HepG2 (cell line): ENCODE results near the gene PIGL. TPM values are rescaled to one million over a fixed set of nuclear protein-coding genes. Genes with fewer than 3 reads are reported as not detected.

ENCODE experiments used
- ATAC-seq: fragments of 200-7000 bp; cut with Tn5 transposase; 3 replicates; pipeline ENCODE4 v1.9.1; 2020; ENCODE audit warnings: mild to moderate bottlenecking, moderate library complexity
- BruUV-seq: library from RNA; stranded (reverse); fragments of 400-500 nt; replicated peaks from 2 replicates; lab custom pipeline; 2021; lab: Mats Ljungman, UMichigan
- CTCF ChIA-PET: fragments of 300-600 bp; formaldehyde crosslinking; extraction: SDS; loops from one replicate; lab custom pipeline; 2021; ENCODE audit warnings: low total read pairs, inconsistent platforms, low intra/inter-chr PET ratio; lab: Yijun Ruan, JAX
- POLR2A ChIA-PET: fragments of 350-600 bp; sonication (Branson Sonifier 250); formaldehyde crosslinking; loops from one replicate; lab custom pipeline; 2020; ENCODE audit warnings: antibody characterized with exemption, inconsistent platforms; lab: Yijun Ruan, JAX
- DNase-seq: peaks from one replicate; pipeline ENCODE4 v3.0.0-alpha.2; 2015; ENCODE audit warnings: low spot score
- FAIRE-seq: peaks from 3 replicates; lab custom pipeline; 2011; peaks lifted over from hg19 to GRCh38; lab: Jason Lieb, UNC
- H2AFZ ChIP-seq: one replicate; pipeline ENCODE4 v1.6.1; 2011; ENCODE audit warnings: low read length, inconsistent platforms
- H3K27ac ChIP-seq: fragments of 300-600 bp; 3 replicates; pipeline ENCODE4 v1.8.0; 2011; ENCODE audit warnings: mixed run types, mild to moderate bottlenecking, mixed read lengths, low read length, inconsistent platforms; ENCODE audit not compliant: insufficient read depth; ENCODE audit errors: extremely low read length
- H3K27me3 ChIP-seq, 2 experiments: fragments of 200-600 bp in 1 of 2; 2 replicates in 1 of 2; 3 replicates in 1 of 2; pipeline versions ENCODE4 v1.6.0 to v1.8.0; 2011; ENCODE audit warnings: low read length in 2 of 2, mild to moderate bottlenecking in 2 of 2, moderate library complexity in 2 of 2, inconsistent platforms in 1 of 2; ENCODE audit not compliant: insufficient read depth in 2 of 2, control insufficient read depth in 1 of 2
- H3K36me3 ChIP-seq, 2 experiments: fragments of 200-600 bp in 1 of 2; replicated peaks in 1 of 2; 2 replicates in 1 of 2; 3 replicates in 1 of 2; pipeline versions ENCODE4 v1.5.1 to v1.8.0; 2011; ENCODE audit warnings: low read length in 2 of 2, inconsistent platforms in 1 of 2; ENCODE audit not compliant: insufficient read depth in 2 of 2, control insufficient read depth in 1 of 2
- H3K4me1 ChIP-seq: 2 replicates; pipeline ENCODE4 v1.5.1; 2012; ENCODE audit warnings: low read length, inconsistent platforms; ENCODE audit not compliant: insufficient read depth
- H3K4me2 ChIP-seq: 2 replicates; pipeline ENCODE4 v1.6.0; 2011; ENCODE audit warnings: low read depth, low read length, inconsistent platforms
- H3K4me3 ChIP-seq, 3 experiments: fragments of 200-600 bp in 1 of 3; sonication (generic), shearing (Covaris generic) in 1 of 3; replicated peaks in 1 of 3; 2 replicates each; pipeline ENCODE4 v1.5.1; 2011 to 2016; ENCODE audit warnings: low read length in 3 of 3, inconsistent platforms in 2 of 3, low read depth in 2 of 3, mild to moderate bottlenecking in 2 of 3, control low read depth in 1 of 3, mixed read lengths in 1 of 3; ENCODE audit not compliant: insufficient read depth in 1 of 3
- H3K79me2 ChIP-seq: one replicate; pipeline ENCODE4 v1.6.1; 2011; ENCODE audit warnings: low read length, inconsistent platforms; ENCODE audit not compliant: insufficient read depth
- H3K9ac ChIP-seq: 2 replicates; pipeline ENCODE4 v1.6.0; 2011; ENCODE audit warnings: mild to moderate bottlenecking, low read depth, low read length, inconsistent platforms; ENCODE audit not compliant: insufficient read depth
- H3K9me3 ChIP-seq: 2 replicates; pipeline ENCODE4 v1.5.1; 2012; ENCODE audit warnings: mild to moderate bottlenecking, low read length
- H4K20me1 ChIP-seq: 2 replicates; pipeline ENCODE4 v1.6.0; 2011; ENCODE audit warnings: inconsistent platforms, mild to moderate bottlenecking, low read length, moderate library complexity; ENCODE audit not compliant: insufficient read depth
- ATF3 ChIP-seq: sonication (generic); formaldehyde crosslinking; IDR thresholded peaks from 2 replicates; pipeline ENCODE4 v1.4.0; 2020; ENCODE audit warnings: missing genetic modification reagents
- FOXP1 ChIP-seq, 2 experiments: fragments of 450-650 bp in 1 of 2; IDR thresholded peaks; 2 replicates each; pipeline ENCODE4 v1.6.1; 2017 to 2018; ENCODE audit warnings: antibody characterized with exemption in 1 of 2
- HDAC2 ChIP-seq: sonication (generic); formaldehyde crosslinking; IDR thresholded peaks from 2 replicates; pipeline ENCODE4 v1.4.0; 2020; ENCODE audit warnings: missing genetic modification reagents
- IKZF1 ChIP-seq: fragments of 450-650 bp; IDR thresholded peaks from 2 replicates; pipeline ENCODE4 v1.7.1; 2016
- ISL2 ChIP-seq: sonication (generic); formaldehyde crosslinking; IDR thresholded peaks from 2 replicates; pipeline ENCODE4 v1.5.0; 2020; ENCODE audit warnings: missing genetic modification reagents
- MAX ChIP-seq: IDR thresholded peaks from 2 replicates; pipeline ENCODE4 v1.6.1; 2012; ENCODE audit warnings: inconsistent platforms
- MAZ ChIP-seq, 2 experiments: sonication (generic) in 1 of 2; formaldehyde crosslinking in 1 of 2; IDR thresholded peaks; 2 replicates each; pipeline versions ENCODE4 v1.5.0 to v1.6.1; 2012 to 2020; ENCODE audit warnings: low read depth in 2 of 2, mild to moderate bottlenecking in 2 of 2, borderline replicate concordance in 1 of 2, improper control_type of control experiment in 1 of 2, low read length in 1 of 2, missing genetic modification reagents in 1 of 2, moderate library complexity in 1 of 2
- MXD3 ChIP-seq: IDR thresholded peaks from 2 replicates; pipeline ENCODE4 v1.6.1; 2016; ENCODE audit warnings: mild to moderate bottlenecking, missing biosample characterization, missing genetic modification reagents
- MYPOP ChIP-seq: sonication (generic); formaldehyde crosslinking; IDR thresholded peaks from 2 replicates; pipeline ENCODE4 v1.8.1; 2023; ENCODE audit warnings: mild to moderate bottlenecking, moderate library complexity, missing genetic modification reagents
- NFE2L1 ChIP-seq: sonication (generic); formaldehyde crosslinking; IDR thresholded peaks from 2 replicates; pipeline ENCODE4 v1.4.0; 2020; ENCODE audit warnings: missing genetic modification reagents, mild to moderate bottlenecking, borderline replicate concordance
- PAXIP1 ChIP-seq: sonication (generic); formaldehyde crosslinking; conservative IDR thresholded peaks from 2 replicates; pipeline ENCODE4 v1.4.0; 2020; ENCODE audit warnings: mild to moderate bottlenecking, missing genetic modification reagents, moderate library complexity
- PITX1 ChIP-seq: sonication (generic); formaldehyde crosslinking; IDR thresholded peaks from 2 replicates; pipeline ENCODE4 v1.5.1; 2020; ENCODE audit warnings: mild to moderate bottlenecking, missing genetic modification reagents
- PPARG ChIP-seq: conservative IDR thresholded peaks from 2 replicates; pipeline ENCODE4 v1.6.1; 2016; ENCODE audit warnings: missing biosample characterization, missing genetic modification reagents
- SAP130 ChIP-seq: IDR thresholded peaks from 2 replicates; pipeline ENCODE4 v1.6.1; 2016; ENCODE audit warnings: low read depth
- SMC3 ChIP-seq: IDR thresholded peaks from 2 replicates; pipeline ENCODE4 v1.6.1; 2011; ENCODE audit warnings: low read length, improper control_type of control experiment
- SP5 ChIP-seq: IDR thresholded peaks from 2 replicates; pipeline ENCODE4 v1.6.1; 2016; ENCODE audit warnings: low read depth, borderline replicate concordance
- ZBTB7B ChIP-seq: sonication (generic); formaldehyde crosslinking; IDR thresholded peaks from 2 replicates; pipeline ENCODE4 v1.4.0; 2020; ENCODE audit warnings: missing genetic modification reagents
- ZFAT ChIP-seq: sonication (generic); formaldehyde crosslinking; conservative IDR thresholded peaks from 2 replicates; pipeline ENCODE4 v1.8.1; 2023; ENCODE audit warnings: missing genetic modification reagents, inconsistent platforms
- ZNF205 ChIP-seq: IDR thresholded peaks from 2 replicates; pipeline ENCODE4 v1.6.1; 2018; ENCODE audit warnings: missing biosample characterization, missing genetic modification reagents
- ZNF678 ChIP-seq: sonication (generic); formaldehyde crosslinking; IDR thresholded peaks from 2 replicates; pipeline ENCODE4 v1.4.0; 2020; ENCODE audit warnings: mild to moderate bottlenecking, missing genetic modification reagents
- WGBS: methylation state at CpG from one replicate; pipeline ENCODE4 v1.1.6; 2017; ENCODE audit warnings: low lambda C conversion rate; 5-methylcytosine and 5-hydroxymethylcytosine counted together
- in situ Hi-C: cut with HindIII; loops from 2 replicates; pipeline ENCODE4 v1.10.0; 2017; ENCODE audit warnings: low pct_unique_long_range_greater_than_20kb; ENCODE audit not compliant: extremely low pct_ligation_motif_present
- intact Hi-C: fragments of 100-400 bp; cut with micrococcal nuclease; formaldehyde crosslinking; loops from one replicate; pipeline ENCODE4 v1.10.0; 2022; ENCODE audit not compliant: unreplicated experiment
- polyA plus RNA-seq, 8 experiments: library from polyadenylated mRNA; depleted of rRNA in 3 of 8; stranded (reverse) in 7 of 8; unstranded in 1 of 8; fragments of >200 nt; fragmentation: Illumina TruSeq in 4 of 8; extraction: Trizol in 4 of 8; gene quantifications; 2 replicates each; pipeline versions ENCODE4 v1.2.1 to v1.2.3, GENCODE V29; 2011 to 2016; ENCODE audit warnings: low read depth in 4 of 8, missing spikeins in 1 of 8, mixed read lengths in 1 of 8; ENCODE audit not compliant: insufficient read depth in 1 of 8
- total RNA-seq, 5 experiments: library from RNA; depleted of rRNA; stranded (reverse); fragments of >200 nt; fragmentation: Illumina TruSeq; extraction: Trizol; gene quantifications; 2 replicates each; pipeline ENCODE4 v1.2.3, GENCODE V29; 2016; ENCODE audit warnings: low read depth in 1 of 5

The PIGL gene
- total and polyA plus RNA-seq, 2 of the 13 experiments (the other 11 are each of a cell fraction or from before 2014, with no cell fraction given), result 28.5 to 63.8 TPM

- peak; percentile 36; the same call in 1 of the 2 replicates for TF ChIP-seq PAXIP1 (CRISPR knock-in tag)
- peak; percentile 39; the same call in 1 of the 2 replicates for TF ChIP-seq MYPOP (CRISPR knock-in tag)
- TF ChIP-seq PPARG, result 0 out of 2 replicates have a peak, but pooled peaks have one; percentile 2
- TF ChIP-seq PITX1, result 0 out of 2 replicates have a peak, but pooled peaks have one; percentile 19
- no peak for TF ChIP-seq FOXP1 (IDR thresholded peaks at IDR 0.05)
- no peak for TF ChIP-seq FOXP1 (CRISPR knock-in tag; IDR thresholded peaks at IDR 0.05)
- peak; percentile 8 for TF ChIP-seq SAP130 (CRISPR knock-in tag)
- no peak for TF ChIP-seq SP5
- TF ChIP-seq ZNF205 (CRISPR knock-in tag), result no peak
Observed at GRCh38 chr17:16247586-16247984, 30.6 kb downstream of the PIGL start (continued).

GRCh38 chr17:16250635-16251034, 33.6 kb downstream of the PIGL start:
- in situ Hi-C loops, result no loop called here
- DNase-seq, result peak; percentile 70
- H2AFZ ChIP-seq, result no peak overlapping the region
- no peaks in the 10 kb centered on the region for H3K79me2 ChIP-seq
- H3K9ac ChIP-seq, result peak overlapping the region; percentile 31
- H3K36me3 ChIP-seq, result no peaks in the 10 kb centered on the region; a peak in 1 of 5 replicates
- H3K27me3 ChIP-seq, result no peaks in the 10 kb centered on the region
- no peak overlapping the region for H3K4me3 ChIP-seq
- ATAC-seq, result peak; percentile 62
- BruUV-seq, result no TSS peak
- H3K9me3 ChIP-seq, result no peaks in the 10 kb centered on the region
- no peak for FAIRE-seq
- ChIA-PET CTCF (no interaction called here), POLR2A (interaction anchor here (0.9 to 2.6 kb wide), 8 partner anchors 34 to 102 kb away, joined by 3 to 26 read pairs (median 8); partner anchors contain the start of genes CENPV, NCOR1 and PIGL)
- peaks cover 87% of the 10 kb centered on the region for H3K4me1 ChIP-seq
- WGBS, result 96% methylated on average over 1 of the region's 1 CpG
- H4K20me1 ChIP-seq, result no peaks in the 10 kb centered on the region
- H3K4me2 ChIP-seq, result no peak overlapping the region
- H3K27ac ChIP-seq, result peak overlapping the region; percentile 69
- intact Hi-C loops, result no loop called here
- no peak for TF ChIP-seq MXD3 (CRISPR knock-in tag)
- peak; percentile 41; the same call in 1 of the 2 replicates for TF ChIP-seq HDAC2 (CRISPR knock-in tag)
- peak; percentile 67 for TF ChIP-seq SAP130 (CRISPR knock-in tag)
- 0 out of 2 replicates have a peak, but pooled peaks have one; percentile 17 for TF ChIP-seq MAX
- no peak for TF ChIP-seq MAZ (IDR thresholded peaks at IDR 0.05; ENCODE audit: borderline replicate concordance, low read depth, low read length)
- no peak for TF ChIP-seq MAZ (CRISPR knock-in tag; IDR thresholded peaks at IDR 0.05; ENCODE audit: low read depth)
- TF ChIP-seq SMC3, result peak; percentile 30; the same call in 1 of the 2 replicates
- TF ChIP-seq IKZF1, result no peak
- TF ChIP-seq ATF3 (CRISPR knock-in tag), result peak; percentile 71
- no peak for TF ChIP-seq NFE2L1 (CRISPR knock-in tag)
- 0 out of 2 replicates have a peak, but pooled peaks have one; percentile 27 for TF ChIP-seq ISL2 (CRISPR knock-in tag)
- TF ChIP-seq ZNF678 (CRISPR knock-in tag), result no peak
- TF ChIP-seq ZBTB7B (CRISPR knock-in tag), result no peak
- TF ChIP-seq ZFAT (CRISPR knock-in tag), result no peak
